ENCODE data around the gene GMPS. TPM values are rescaled to one million over a fixed set of nuclear protein-coding genes. Genes with fewer than 3 reads are reported as not detected.

GMPS gene
- total and polyA plus RNA-seq, 2 of the 13 experiments (the other 11 are each of a cell fraction or from before 2014, with no cell fraction given), result 29.6 to 85.5 TPM

GRCh38 chr3:155870133-155870944 is at the start of gene GMPS (continued):
- TF ChIP-seq ZFP91 (CRISPR knock-in tag; IDR thresholded peaks at IDR 0.05; ENCODE audit: borderline replicate concordance) (peak; percentile 51; the same call in 1 of the 2 replicates), ZNF782 (CRISPR knock-in tag; IDR thresholded peaks at IDR 0.05; ENCODE audit: borderline replicate concordance) (no peak), NR2C2 (CRISPR knock-in tag; IDR thresholded peaks at IDR 0.05; ENCODE audit: borderline replicate concordance) (no peak; the same call in 1 of the 2 replicates), MXD3 (CRISPR knock-in tag; IDR thresholded peaks at IDR 0.05) (peak; percentile 80; the same call in 1 of the 2 replicates), CHD4 (IDR thresholded peaks at IDR 0.05; ENCODE audit: borderline replicate concordance, low read length) (no peak), ZNF749 (CRISPR knock-in tag; IDR thresholded peaks at IDR 0.05; ENCODE audit: borderline replicate concordance) (0 out of 2 replicates have a peak, but pooled peaks have one; percentile 30), JDP2 (CRISPR knock-in tag; IDR thresholded peaks at IDR 0.05; ENCODE audit: borderline replicate concordance) (no peak), THAP9 (CRISPR knock-in tag; IDR thresholded peaks at IDR 0.05; ENCODE audit: borderline replicate concordance) (no peak), ZNF441 (CRISPR knock-in tag; IDR thresholded peaks at IDR 0.05; ENCODE audit: borderline replicate concordance) (peak; percentile 100), AHR (CRISPR knock-in tag; IDR thresholded peaks at IDR 0.05) (no peak), MYNN (CRISPR knock-in tag; IDR thresholded peaks at IDR 0.05; ENCODE audit: low read depth) (no peak), ZNF142 (CRISPR knock-in tag; IDR thresholded peaks at IDR 0.05) (no peak), HCFC1 (IDR thresholded peaks at IDR 0.05; ENCODE audit: low read depth, low read length) (no peak), TEAD2 (CRISPR knock-in tag; IDR thresholded peaks at IDR 0.05) (no peak), ZBTB7A (CRISPR knock-in tag; IDR thresholded peaks at IDR 0.05) (no peak), ZNF121 (CRISPR knock-in tag; IDR thresholded peaks at IDR 0.05) (no peak), ZNF841 (CRISPR knock-in tag; IDR thresholded peaks at IDR 0.05; ENCODE audit: borderline replicate concordance) (no peak), CREB1 (IDR thresholded peaks at IDR 0.05) (no peak), CREB1 (CRISPR knock-in tag; IDR thresholded peaks at IDR 0.05) (no peak)
